Natural killer cell treated with Interleukin-12 subunit alpha and Interleukin-12 subunit beta and Interleukin-15 and Interleukin-18, amount 100 ng/mL, for 72 hours (primary cell): ENCODE results near the gene ABCC4. TPM values are rescaled to one million over a fixed set of nuclear protein-coding genes. Genes with fewer than 3 reads are reported as not detected.

ENCODE experiments used
- ATAC-seq, 2 donors: fragments of 150-1000 bp; cut with Tn5 transposase in 1 of 2; sonication (Bioruptor Pico), chemical (Tn5 transposase) in 1 of 2; 2 replicates each; pipeline ENCODE4 v1.10.0; 2021
- DNase-seq: peaks from one replicate; pipeline ENCODE4 v3.0.0; 2022; ENCODE audit warnings: low spot score
- H3K27ac Mint-ChIP-seq, 2 donors: 1 replicate in 1 of 2; 2 replicates in 1 of 2; pipeline ENCODE4 v1.8.0; 2022; ENCODE audit warnings: mixed read lengths in 2 of 2, mild to moderate bottlenecking in 1 of 2, moderate library complexity in 1 of 2
- H3K27me3 Mint-ChIP-seq, 2 donors: 1 replicate in 1 of 2; 2 replicates in 1 of 2; pipeline ENCODE4 v1.8.0; 2022; ENCODE audit warnings: mixed read lengths in 2 of 2
- H3K36me3 Mint-ChIP-seq: one replicate; pipeline ENCODE4 v1.8.0; 2022; ENCODE audit warnings: mixed read lengths
- H3K4me1 Mint-ChIP-seq, 2 donors: 1 replicate in 1 of 2; 2 replicates in 1 of 2; pipeline ENCODE4 v1.8.0; 2022; ENCODE audit warnings: low read depth in 2 of 2, mixed read lengths in 2 of 2, mild to moderate bottlenecking in 1 of 2
- H3K4me3 Mint-ChIP-seq: one replicate; pipeline ENCODE4 v1.8.0; 2022; ENCODE audit warnings: mixed read lengths
- H3K9me3 Mint-ChIP-seq: 2 replicates; pipeline ENCODE4 v1.8.0; 2022; ENCODE audit warnings: mixed read lengths
- total RNA-seq, 2 donors: library from RNA; stranded (reverse); gene quantifications; one replicate each; pipeline ENCODE4 v1.2.3, GENCODE V29; 2022

The ABCC4 gene
- total RNA-seq, 2 donors from 2014 or later: 5.5 to 20.6 TPM

DNA sequence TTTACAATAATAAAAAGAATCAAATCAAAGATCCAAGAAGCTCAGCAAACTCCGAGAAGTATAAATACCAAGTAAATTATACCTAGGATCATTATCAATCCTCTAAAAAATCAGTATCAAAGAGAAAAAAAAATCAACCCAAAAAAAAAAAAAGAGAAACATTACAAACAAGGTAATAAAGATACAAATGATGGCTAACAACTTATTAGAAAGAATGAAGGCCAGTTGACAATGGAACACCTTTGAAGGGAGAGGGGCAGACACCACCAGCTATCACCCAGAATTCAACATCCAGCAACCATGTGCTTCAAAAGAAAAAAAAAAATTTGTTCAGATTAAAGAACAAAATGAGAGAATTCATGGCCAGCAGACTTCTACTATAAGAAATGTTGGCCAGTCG lies 77.2 kb downstream of the ABCC4 start:
- no peak overlapping the region for H3K27ac Mint-ChIP-seq

DNA sequence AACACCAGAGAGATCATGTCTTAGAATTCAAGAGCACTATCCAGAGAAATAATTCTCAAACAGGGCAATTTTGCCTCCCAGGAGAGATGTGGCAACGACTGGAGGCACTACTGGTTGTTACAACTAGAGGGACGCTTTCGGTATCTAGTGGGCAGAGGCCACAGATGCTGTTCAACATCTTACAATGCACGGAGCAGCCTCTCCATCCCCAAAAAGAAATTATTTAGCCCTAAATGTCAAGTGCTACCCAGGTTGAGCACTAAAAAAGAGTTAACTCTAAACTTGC lies 78.6 kb downstream of the ABCC4 start:
- Mint-ChIP-seq H3K9me3 (no peaks in the 10 kb centered on the region), H3K27me3 (no peaks in the 10 kb centered on the region), H3K27ac (no peak overlapping the region), H3K36me3 (no peaks in the 10 kb centered on the region), H3K4me3 (no peak overlapping the region), H3K4me1 (peaks cover 7 to 15% of the 10 kb centered on the region in 2 donors)
- DNase-seq: no peak
- ATAC-seq: no peak

More for the DNA sequence above, 77.2 kb downstream of the ABCC4 start:
- Mint-ChIP-seq H3K27me3 (no peaks in the 10 kb centered on the region), H3K4me1 (peaks cover 10 to 19% of the 10 kb centered on the region in 2 donors), H3K9me3 (no peaks in the 10 kb centered on the region), H3K4me3 (no peak overlapping the region), H3K36me3 (no peaks in the 10 kb centered on the region)
- no peak for ATAC-seq
- no peak for DNase-seq

DNA sequence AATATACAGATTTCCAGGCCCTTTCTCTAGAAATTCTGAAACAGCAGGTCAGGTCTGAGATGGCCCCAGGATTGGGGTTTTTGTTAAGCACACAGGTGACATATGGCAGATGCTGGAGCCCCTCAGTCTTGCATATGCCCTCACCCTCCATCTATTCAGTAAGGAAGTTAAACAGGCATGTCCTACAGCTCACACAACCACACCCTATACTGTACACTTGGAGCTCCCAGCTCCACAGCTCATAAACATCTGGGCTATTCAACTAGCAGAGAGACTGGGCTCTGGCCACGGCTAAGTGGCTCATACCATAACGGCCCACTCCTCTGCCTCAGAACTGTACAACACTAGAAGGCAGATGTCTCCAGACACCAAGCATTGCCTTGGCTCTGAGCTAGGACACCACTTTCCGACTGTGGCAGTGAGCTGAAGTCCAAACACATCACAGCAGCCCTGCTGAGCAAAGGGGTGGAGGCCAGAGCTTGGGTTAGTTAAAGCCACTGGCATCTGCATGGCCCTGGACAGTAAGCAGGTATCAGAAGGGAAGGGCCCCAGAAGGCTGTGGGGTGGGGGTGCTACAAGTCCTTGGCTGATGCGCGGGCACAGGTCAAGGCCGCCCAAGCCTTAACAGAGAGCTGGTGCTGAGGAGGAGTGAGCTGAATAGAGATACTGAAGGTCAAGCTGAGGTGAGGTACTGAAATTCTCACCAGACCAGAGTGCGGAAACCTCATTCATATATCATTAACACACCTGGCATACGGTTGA lies 79.1 kb downstream of the ABCC4 start:
- Mint-ChIP-seq H3K36me3 (no peaks in the 10 kb centered on the region), H3K4me1 (peaks cover 4 to 10% of the 10 kb centered on the region in 2 donors), H3K27me3 (no peaks in the 10 kb centered on the region), H3K27ac (no peak overlapping the region), H3K4me3 (no peak overlapping the region), H3K9me3 (no peaks in the 10 kb centered on the region)
- DNase-seq: no peak
- ATAC-seq: no peak

DNA sequence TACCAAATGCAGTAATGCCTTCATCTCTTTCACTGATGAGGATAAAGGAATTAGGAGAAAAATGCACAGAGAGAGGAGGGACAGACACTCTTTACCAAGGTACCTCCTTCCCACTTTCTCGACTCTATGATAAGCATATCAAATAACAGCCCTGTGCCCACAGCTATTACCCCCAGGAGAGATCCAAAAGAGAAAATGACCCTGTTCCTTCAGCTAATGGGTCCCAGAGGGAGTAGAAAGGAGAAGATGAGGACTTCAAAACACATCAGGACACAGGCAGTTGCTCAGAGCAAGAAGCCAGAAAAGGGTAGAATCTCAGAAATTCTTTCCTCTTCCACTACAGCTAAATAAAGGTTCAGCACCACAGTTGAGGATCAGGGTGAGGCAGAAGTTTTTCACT lies 80.6 kb downstream of the ABCC4 start:
- Mint-ChIP-seq H3K4me3 (no peak overlapping the region), H3K36me3 (no peaks in the 10 kb centered on the region), H3K27ac (no peak overlapping the region), H3K27me3 (no peaks in the 10 kb centered on the region), H3K4me1 (no peaks in the 10 kb centered on the region), H3K9me3 (no peaks in the 10 kb centered on the region)
- ATAC-seq: no peak
- no peak for DNase-seq

DNA sequence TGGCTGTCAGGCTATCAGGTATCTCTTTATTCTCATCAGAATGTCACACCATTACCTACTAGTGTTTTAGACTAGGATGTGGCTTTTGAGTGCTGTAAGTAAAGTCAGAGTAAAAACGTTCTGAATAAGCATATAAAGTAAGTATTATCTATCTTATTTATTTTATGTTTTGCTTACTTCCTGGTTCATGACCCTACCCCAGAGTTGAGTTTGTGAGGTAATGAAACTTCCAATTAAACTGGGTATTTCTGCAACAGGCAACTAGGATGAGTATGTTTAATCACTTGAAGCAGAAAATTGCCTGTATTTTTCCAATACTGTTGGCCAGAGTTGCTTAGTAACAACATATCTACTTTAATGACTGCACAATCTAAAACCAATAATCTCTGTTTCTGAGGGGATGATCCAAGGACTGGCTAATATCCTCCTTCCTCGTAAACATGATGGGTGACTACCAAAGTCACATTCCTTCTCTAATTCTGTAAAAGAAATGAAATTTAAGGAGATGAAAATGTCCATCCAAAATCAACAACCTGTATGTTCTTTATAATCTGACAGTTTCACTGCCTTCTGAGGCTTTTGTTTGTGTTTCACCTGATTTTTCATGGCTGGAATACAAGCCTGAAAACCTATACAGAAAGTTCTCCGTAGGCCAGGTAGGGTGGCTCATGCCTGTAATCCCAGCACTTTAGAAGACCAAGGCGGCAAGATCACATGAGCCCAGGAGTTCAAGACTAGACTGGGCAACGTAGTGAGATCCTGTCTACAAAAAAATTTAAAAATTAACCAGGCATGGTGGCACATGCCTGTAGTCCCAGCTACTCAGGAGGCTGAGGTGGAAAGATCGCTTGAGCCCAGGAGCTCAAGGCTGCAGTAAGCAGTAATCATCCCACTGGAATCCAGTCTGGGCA lies 83.1 kb downstream of the ABCC4 start:
- no peak for DNase-seq
- Mint-ChIP-seq H3K4me3 (no peak overlapping the region), H3K36me3 (no peaks in the 10 kb centered on the region), H3K27me3 (no peaks in the 10 kb centered on the region), H3K27ac (peak overlapping the region in 1 of 2 donors; percentile 7), H3K4me1 (no peaks in the 10 kb centered on the region), H3K9me3 (no peaks in the 10 kb centered on the region)
- ATAC-seq: no peak

DNA sequence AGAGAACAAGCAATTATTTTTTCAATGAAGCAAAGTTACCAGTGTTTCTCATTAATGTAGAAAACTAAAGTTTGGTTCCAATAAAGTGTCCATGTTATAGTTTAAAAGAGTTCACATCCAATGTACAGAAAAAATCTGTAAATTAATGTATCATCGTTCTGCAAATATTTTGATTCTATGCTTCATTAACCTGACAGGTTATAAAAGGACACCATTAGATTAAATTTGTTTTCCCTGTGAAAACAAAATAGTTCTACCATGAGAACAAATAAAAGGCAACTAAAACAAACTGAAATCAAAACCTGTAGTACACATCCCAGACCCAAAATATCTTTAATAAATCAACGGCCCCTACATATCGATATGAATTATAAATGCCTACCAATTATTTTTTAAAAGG lies 85.1 kb downstream of the ABCC4 start:
- no peaks in the 10 kb centered on the region for H3K4me1 Mint-ChIP-seq
- no peaks in the 10 kb centered on the region for H3K27me3 Mint-ChIP-seq
- no peaks in the 10 kb centered on the region for H3K9me3 Mint-ChIP-seq
- DNase-seq: no peak
- ATAC-seq: no peak
- H3K36me3 Mint-ChIP-seq: no peaks in the 10 kb centered on the region
- no peak overlapping the region for H3K4me3 Mint-ChIP-seq
- H3K27ac Mint-ChIP-seq: no peak overlapping the region

DNA sequence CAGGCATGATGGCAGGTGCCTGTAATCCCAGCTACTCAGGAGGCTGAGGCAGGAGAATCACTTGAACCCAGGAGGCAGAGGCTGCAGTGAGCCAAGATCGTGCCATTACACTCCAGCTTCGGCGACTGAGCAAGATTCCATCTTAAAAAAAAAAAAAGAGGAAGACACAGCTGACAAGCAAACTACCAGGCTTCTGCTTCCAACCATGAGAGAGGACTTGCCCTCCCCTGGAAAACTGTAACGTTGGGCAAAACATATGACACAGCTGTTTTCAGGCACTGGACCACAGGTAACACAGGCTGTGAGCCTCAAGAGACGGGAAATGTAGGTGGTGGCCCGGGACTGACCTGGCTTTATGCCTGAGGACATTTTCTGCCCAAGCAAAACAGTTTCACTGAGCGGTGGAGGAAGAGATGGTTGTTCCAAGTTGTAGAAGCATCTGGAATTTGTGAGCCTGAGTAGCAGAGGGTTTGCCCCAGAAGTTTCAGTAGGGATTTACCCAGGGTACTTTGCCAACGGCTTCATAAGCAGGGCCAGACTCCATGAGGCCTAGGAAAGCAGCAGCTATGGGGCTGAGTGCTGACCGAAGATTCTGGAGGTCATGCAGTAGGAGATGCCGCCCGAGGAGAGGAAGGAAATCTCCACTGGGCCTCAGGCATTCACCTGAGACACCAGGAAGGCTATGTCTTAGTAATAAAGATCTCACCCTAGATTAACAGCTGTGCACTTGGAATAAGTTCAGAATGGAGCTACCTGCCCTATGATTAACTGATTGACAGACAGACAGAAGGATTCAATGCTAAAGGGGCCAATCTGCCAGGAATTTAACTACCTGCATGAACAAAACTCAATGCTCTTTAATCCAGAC lies 88.0 kb downstream of the ABCC4 start:
- Mint-ChIP-seq H3K36me3 (no peaks in the 10 kb centered on the region), H3K27me3 (no peaks in the 10 kb centered on the region), H3K4me1 (no peaks in the 10 kb centered on the region), H3K9me3 (no peaks in the 10 kb centered on the region), H3K4me3 (no peak overlapping the region), H3K27ac (no peak overlapping the region)
- ATAC-seq (no peak), DNase-seq (no peak)

DNA sequence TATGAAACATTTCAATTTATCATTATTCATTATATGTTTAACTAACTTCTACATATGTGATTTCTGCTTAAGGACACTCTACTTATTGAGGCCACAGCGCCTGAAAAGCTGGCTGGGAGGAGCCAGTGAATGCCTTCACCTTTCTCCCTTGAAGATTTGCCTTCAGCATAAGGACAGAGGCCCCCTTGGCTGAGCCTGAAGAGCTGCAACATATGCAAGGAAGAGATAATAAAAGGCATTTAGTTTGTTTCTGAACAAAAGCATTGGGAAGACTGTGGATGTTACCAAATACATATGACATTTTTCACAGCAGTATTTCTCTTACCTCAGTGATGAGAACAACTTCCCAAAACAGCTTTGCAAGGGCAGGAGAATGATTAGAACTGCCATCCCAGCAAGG lies 92.1 kb downstream of the ABCC4 start:
- Mint-ChIP-seq H3K4me3 (no peak overlapping the region), H3K27ac (no peak overlapping the region), H3K36me3 (peaks cover 4% of the 10 kb centered on the region), H3K9me3 (no peaks in the 10 kb centered on the region), H3K4me1 (no peaks in the 10 kb centered on the region), H3K27me3 (no peaks in the 10 kb centered on the region)
- no peak for DNase-seq
- no peak for ATAC-seq

DNA sequence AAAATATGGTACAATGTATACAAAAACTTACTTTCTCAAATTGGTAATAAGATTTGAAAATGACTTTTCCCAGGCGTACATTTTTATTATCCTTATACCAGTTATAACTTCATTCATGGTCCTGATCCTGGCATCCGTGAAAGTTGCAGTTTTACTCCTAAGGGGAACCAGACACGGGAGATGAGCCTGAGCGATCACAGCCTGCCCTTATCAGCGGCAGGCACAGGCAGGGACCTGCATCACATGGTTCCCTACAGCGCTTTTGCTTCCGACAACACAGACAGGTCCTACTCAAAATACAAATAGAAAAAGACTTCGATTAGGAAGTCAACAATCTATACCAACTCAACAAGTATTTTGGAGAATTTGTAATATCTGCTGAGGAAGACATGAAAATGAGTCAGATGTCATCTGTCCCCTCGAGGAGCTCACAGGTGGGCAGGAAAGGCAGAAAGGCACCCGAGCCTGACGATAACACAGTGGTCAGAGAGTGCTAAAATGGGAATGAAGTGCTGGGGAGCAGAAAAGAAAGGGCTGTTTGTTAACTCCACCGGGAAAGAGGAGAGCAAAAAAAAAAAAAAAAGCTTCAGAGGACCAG lies 93.4 kb downstream of the ABCC4 start:
- H3K27ac Mint-ChIP-seq: no peak overlapping the region
- peaks cover 4% of the 10 kb centered on the region for H3K36me3 Mint-ChIP-seq
- H3K9me3 Mint-ChIP-seq: no peaks in the 10 kb centered on the region
- no peaks in the 10 kb centered on the region for H3K27me3 Mint-ChIP-seq
- no peak for ATAC-seq
- no peaks in the 10 kb centered on the region for H3K4me1 Mint-ChIP-seq
- DNase-seq: no peak
- no peak overlapping the region for H3K4me3 Mint-ChIP-seq

DNA sequence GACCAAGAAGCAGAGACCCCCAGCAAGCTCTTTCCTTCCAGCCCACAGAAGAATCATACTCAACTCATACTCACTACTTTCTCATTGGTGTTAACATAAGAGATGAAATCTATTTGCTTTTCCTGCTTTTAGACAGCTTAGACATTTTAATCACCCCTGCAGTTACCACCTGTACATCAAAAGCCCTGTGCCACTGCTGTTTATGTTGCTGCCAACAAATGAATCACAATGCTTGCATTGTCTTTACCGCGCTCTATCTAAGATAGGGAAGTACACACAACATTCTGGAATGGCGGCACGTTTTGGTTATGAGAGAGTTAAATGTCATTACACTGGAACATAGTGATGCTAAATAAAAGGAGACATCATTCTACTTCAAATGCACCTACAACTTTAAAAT lies 95.1 kb downstream of the ABCC4 start:
- H3K4me3 Mint-ChIP-seq: no peak overlapping the region
- peaks cover 4% of the 10 kb centered on the region for H3K36me3 Mint-ChIP-seq
- H3K27ac Mint-ChIP-seq: no peak overlapping the region
- no peaks in the 10 kb centered on the region for H3K9me3 Mint-ChIP-seq
- no peaks in the 10 kb centered on the region for H3K27me3 Mint-ChIP-seq
- DNase-seq (no peak), ATAC-seq (no peak)
- H3K4me1 Mint-ChIP-seq: no peaks in the 10 kb centered on the region

DNA sequence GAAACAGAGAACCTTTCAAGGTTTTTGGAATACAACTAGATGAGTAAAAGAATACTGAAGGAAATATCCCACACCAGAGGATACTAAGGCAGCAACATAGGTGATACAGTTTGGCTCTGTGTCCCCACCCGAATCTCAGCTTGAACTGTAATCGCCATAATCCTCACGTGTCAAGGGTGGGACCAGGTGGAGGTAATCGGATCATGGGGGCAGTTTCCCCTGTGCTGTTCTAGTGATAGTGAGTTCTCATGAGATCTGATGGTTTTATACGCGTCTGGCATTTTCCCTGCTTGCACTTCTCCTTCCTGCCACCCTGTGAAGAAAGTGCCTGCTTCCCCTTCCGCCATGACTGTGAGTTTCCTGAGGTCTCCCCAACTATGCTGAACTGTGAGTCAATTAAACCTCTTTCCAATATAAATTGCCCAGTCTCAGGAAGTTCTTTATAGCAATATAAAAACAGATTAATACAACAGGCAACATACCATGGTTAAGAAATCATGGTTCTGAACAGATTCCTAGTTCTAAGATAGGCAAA lies 97.0 kb downstream of the ABCC4 start:
- Mint-ChIP-seq H3K4me1 (no peaks in the 10 kb centered on the region), H3K9me3 (no peaks in the 10 kb centered on the region), H3K27me3 (no peaks in the 10 kb centered on the region), H3K36me3 (peaks cover 4% of the 10 kb centered on the region), H3K27ac (no peak overlapping the region), H3K4me3 (no peak overlapping the region)
- ATAC-seq (no peak), DNase-seq (no peak)

DNA sequence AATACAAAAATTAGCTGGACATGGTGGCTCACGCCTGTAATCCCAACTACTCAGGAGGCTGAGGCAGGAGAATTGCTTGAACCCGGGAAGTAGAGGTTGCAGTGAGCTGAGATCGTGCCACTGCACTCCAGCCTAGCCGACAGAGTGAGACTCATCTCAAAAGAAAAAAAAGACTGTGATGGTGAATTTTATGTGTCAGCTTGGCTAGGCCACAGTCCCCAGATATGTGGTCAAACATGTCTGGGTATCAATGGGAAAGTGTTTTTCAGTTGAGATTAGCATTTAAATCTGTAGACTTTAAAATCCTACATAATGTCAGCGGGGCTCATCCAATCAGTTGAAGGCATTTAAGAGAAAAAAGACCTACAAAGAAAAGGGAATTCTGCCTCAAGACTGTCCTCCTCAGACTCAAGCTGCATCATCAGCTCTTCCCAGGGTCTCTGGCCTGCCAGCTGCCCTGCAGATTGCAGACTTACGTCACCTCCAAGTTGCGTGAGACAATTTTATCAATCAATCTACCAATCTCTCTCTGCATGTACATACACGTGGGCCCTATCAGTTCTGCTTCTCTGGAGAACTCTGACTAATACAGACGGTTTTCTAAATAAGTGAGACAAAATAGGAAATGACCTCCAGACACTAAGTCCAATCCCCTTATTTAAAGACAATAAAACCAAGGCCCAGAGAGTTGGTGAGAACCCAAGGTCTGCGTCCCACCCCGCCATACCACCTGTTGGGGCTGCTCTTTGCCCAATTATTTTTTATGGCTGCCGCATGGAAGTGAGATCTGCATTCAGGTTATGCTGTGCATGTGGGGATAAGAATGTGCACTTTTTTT lies 99.2 kb downstream of the ABCC4 start:
- ATAC-seq: peak in 1 of 2 donors; percentile 64

More for the DNA sequence above, 99.2 kb downstream of the ABCC4 start:
- H3K4me3 Mint-ChIP-seq: no peak overlapping the region
- H3K27ac Mint-ChIP-seq: no peak overlapping the region
- no peaks in the 10 kb centered on the region for H3K9me3 Mint-ChIP-seq
- H3K4me1 Mint-ChIP-seq: no peaks in the 10 kb centered on the region
- DNase-seq: no peak
- no peaks in the 10 kb centered on the region for H3K27me3 Mint-ChIP-seq
- H3K36me3 Mint-ChIP-seq: no peaks in the 10 kb centered on the region
